Measurements from ENCODE around the gene UCN.

Gene UCN

GRCh38 chr2:27313882-27314645 lies 5.8 kb upstream of the UCN start:
- no peak for DNase-seq (ENCODE audit: low read depth)
- no peak overlapping the region for H3K4me3 ChIP-seq (ENCODE audit: low read length)
- no peak for TF ChIP-seq CTCF (conservative IDR thresholded peaks at IDR 0.05; ENCODE audit: low read depth, low read length)

- TF ChIP-seq CTCF (conservative IDR thresholded peaks at IDR 0.05; ENCODE audit: low read depth, low read length) = no peak
- no peak overlapping the region for H3K4me3 ChIP-seq (ENCODE audit: low read length)
- no peak for DNase-seq (ENCODE audit: low read depth)
Measured at GRCh38 chr2:27312152-27312551, 3.9 kb upstream of the UCN start.

- no peak overlapping the region for H3K4me3 ChIP-seq (ENCODE audit: low read length)
- DNase-seq (ENCODE audit: low read depth) = no peak
- no peak for TF ChIP-seq CTCF (conservative IDR thresholded peaks at IDR 0.05; ENCODE audit: low read depth, low read length)
Measured at GRCh38 chr2:27309651-27310050, 1.4 kb upstream of the UCN start.

- TF ChIP-seq CTCF (conservative IDR thresholded peaks at IDR 0.05; ENCODE audit: low read depth, low read length) = no peak
- no peak overlapping the region for H3K4me3 ChIP-seq (ENCODE audit: low read length)
Measured at GRCh38 chr2:27307545-27308358, 493 bp downstream of the UCN start.

GRCh38 chr2:27307287-27307544 lies 1.0 kb downstream of the UCN start:
- no peak for TF ChIP-seq CTCF (conservative IDR thresholded peaks at IDR 0.05; ENCODE audit: low read depth, low read length)
- no peak for DNase-seq (ENCODE audit: low read depth)
- no peak overlapping the region for H3K4me3 ChIP-seq (ENCODE audit: low read length)

More at GRCh38 chr2:27307545-27308358, 493 bp downstream of the UCN start:
- no peak for DNase-seq (ENCODE audit: low read depth)

GRCh38 chr2:27306573-27307286 lies 1.5 kb downstream of the UCN start:
- TF ChIP-seq CTCF (conservative IDR thresholded peaks at IDR 0.05; ENCODE audit: low read depth, low read length) = peak; percentile 21
- H3K4me3 ChIP-seq (ENCODE audit: low read length) = no peak overlapping the region
- no peak for DNase-seq (ENCODE audit: low read depth)
